Epithelial cell of esophagus (primary cell): Measurements from ENCODE around the gene CMTM8.
"Not testable (repeated sequence)": the region's sequence is repeated elsewhere in the genome, so short reads cannot be mapped to it uniquely, and the experiment has no call there.

Source experiments
- DNase-seq: peaks from one replicate; pipeline ENCODE4 v3.0.0; 2010; ENCODE audit warnings: low read depth
- H3K4me3 ChIP-seq: 2 replicates; pipeline ENCODE4 v1.5.1; 2011; ENCODE audit warnings: mild to moderate bottlenecking, low read length, control low read depth
- TF ChIP-seq, protein P1 (sequence below): IDR thresholded peaks from 2 replicates; pipeline ENCODE4 v1.5.1; 2011; ENCODE audit warnings: low read depth, mild to moderate bottlenecking, low read length, control low read depth, inconsistent platforms; ENCODE audit not compliant: insufficient read depth; ENCODE audit errors: missing control alignments

CMTM8 gene

GRCh38 chr3:32383136-32383711, 144.7 kb downstream of the CMTM8 start:
- no peak overlapping the region for H3K4me3 ChIP-seq
- no peak for DNase-seq
- TF ChIP-seq, protein P1, sequence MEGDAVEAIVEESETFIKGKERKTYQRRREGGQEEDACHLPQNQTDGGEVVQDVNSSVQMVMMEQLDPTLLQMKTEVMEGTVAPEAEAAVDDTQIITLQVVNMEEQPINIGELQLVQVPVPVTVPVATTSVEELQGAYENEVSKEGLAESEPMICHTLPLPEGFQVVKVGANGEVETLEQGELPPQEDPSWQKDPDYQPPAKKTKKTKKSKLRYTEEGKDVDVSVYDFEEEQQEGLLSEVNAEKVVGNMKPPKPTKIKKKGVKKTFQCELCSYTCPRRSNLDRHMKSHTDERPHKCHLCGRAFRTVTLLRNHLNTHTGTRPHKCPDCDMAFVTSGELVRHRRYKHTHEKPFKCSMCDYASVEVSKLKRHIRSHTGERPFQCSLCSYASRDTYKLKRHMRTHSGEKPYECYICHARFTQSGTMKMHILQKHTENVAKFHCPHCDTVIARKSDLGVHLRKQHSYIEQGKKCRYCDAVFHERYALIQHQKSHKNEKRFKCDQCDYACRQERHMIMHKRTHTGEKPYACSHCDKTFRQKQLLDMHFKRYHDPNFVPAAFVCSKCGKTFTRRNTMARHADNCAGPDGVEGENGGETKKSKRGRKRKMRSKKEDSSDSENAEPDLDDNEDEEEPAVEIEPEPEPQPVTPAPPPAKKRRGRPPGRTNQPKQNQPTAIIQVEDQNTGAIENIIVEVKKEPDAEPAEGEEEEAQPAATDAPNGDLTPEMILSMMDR = no peak

GRCh38 chr3:32384938-32385337, 146.5 kb downstream of the CMTM8 start:
- no peak for DNase-seq
- no peak overlapping the region for H3K4me3 ChIP-seq
- TF ChIP-seq, protein P1 = no peak

GRCh38 chr3:32387512-32387911, 149.0 kb downstream of the CMTM8 start:
- no peak for DNase-seq
- TF ChIP-seq, protein P1 = no peak
- no peak overlapping the region for H3K4me3 ChIP-seq

- peak; percentile 45 for DNase-seq
- H3K4me3 ChIP-seq = not testable (repeated sequence)
These were observed 151.1 kb downstream of the CMTM8 start for GRCh38 chr3:32389577-32389976.

DNA sequence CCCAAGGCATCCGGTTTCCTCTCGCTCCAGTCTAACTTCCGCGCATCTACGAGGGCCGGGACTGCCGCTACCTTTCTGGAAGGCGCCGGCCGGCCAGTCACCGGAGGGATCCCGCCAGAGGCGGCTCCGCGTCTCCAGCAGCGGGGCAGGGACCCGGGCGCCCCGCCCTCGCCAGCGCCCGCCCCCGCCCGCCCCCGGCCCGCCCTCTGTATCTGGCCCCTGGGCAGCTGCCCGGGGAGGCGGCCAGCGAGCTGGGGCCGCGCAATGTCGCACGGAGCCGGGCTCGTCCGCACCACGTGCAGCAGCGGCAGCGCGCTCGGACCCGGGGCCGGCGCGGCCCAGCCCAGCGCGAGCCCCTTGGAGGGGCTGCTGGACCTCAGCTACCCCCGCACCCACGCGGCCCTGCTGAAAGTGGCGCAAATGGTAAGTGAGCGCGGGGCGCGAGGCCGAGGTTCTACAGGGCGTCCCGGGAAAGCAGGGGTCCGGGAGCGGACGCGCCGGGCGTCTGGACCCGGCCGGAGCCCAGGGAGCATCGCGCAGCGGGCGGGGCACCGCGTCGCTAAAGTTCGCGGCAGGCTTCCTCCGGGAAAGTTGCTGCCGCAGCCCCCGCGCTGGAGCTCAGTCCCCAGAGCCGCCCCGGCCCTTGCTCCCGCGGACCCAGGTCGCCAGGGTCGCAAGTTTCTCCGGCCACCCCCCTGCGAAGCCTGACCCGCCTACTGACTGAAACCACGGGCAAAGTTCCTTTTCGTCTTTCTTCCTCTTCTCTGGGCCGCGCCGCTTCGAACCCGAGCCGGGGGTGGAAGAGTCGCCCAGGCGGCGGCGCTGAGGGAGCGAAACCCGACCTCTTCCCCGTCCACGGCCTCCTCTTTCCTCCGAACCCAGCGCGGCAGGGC, 153.4 kb downstream of the CMTM8 start, which contains the start of gene CMTM7:
CMTM7 (plus strand) TSS at position 211 of the 893 bp plus-strand sequence; CDS start at position 265, 54 bp downstream.
- H3K4me3 ChIP-seq = peak within 1 kb of the TSS; percentile 55
- TF ChIP-seq, protein P1 = no peak
- DNase-seq = peak; percentile 64

GRCh38 chr3:32392536-32393302, 154.2 kb downstream of the CMTM8 start:
- peak; percentile 57 for DNase-seq
- TF ChIP-seq, protein P1 = no peak
- H3K4me3 ChIP-seq = peak overlapping the region; percentile 55

- H3K4me3 ChIP-seq = no peak overlapping the region
- TF ChIP-seq, protein P1 = no peak
- DNase-seq = no peak
These were observed 157.0 kb downstream of the CMTM8 start for GRCh38 chr3:32395496-32395895.
